K562 (cell line): Measurements from ENCODE around the gene RSPH9. TPM values are rescaled to one million over a fixed set of nuclear protein-coding genes. Genes with fewer than 3 reads are reported as not detected.

Experiments used
- ARID4B ChIP-seq: sonication (generic); formaldehyde crosslinking; IDR thresholded peaks from 2 replicates; pipeline ENCODE4 v1.8.0; 2022; ENCODE audit warnings: mild to moderate bottlenecking, missing genetic modification reagents
- BACH1 ChIP-seq: fragments of 200-800 bp; sonication (Bioruptor generic); IDR thresholded peaks from 2 replicates; pipeline ENCODE4 v1.6.1; 2016; ENCODE audit warnings: missing genetic modification characterization, missing compliant biosample characterization
- KAT7 ChIP-seq: sonication (generic); formaldehyde crosslinking; IDR thresholded peaks from 2 replicates; pipeline ENCODE4 v1.8.0; 2022; ENCODE audit warnings: missing genetic modification reagents, mild to moderate bottlenecking, borderline replicate concordance
- MTA3 ChIP-seq: fragments of 450-650 bp; formaldehyde crosslinking; IDR thresholded peaks from 2 replicates; pipeline ENCODE4 v1.6.1; 2017; ENCODE audit warnings: mild to moderate bottlenecking, borderline replicate concordance
- NFIC ChIP-seq: fragments of 450-650 bp; IDR thresholded peaks from 2 replicates; pipeline ENCODE4 v1.6.1; 2017; ENCODE audit warnings: mild to moderate bottlenecking, inconsistent platforms
- NR0B1 ChIP-seq: fragments of 450-650 bp; IDR thresholded peaks from one replicate; pipeline ENCODE4 v1.6.1; 2018; ENCODE audit warnings: mild to moderate bottlenecking, moderate library complexity; ENCODE audit not compliant: partially characterized antibody
- TCF3 ChIP-seq: sonication (generic); formaldehyde crosslinking; IDR thresholded peaks from 2 replicates; pipeline ENCODE4 v1.4.0; 2020; ENCODE audit warnings: mild to moderate bottlenecking, missing genetic modification reagents
- ZBTB26 ChIP-seq: fragments of 450-650 bp; formaldehyde crosslinking; IDR thresholded peaks from 2 replicates; pipeline ENCODE4 v1.4.0; 2022; ENCODE audit warnings: missing genetic modification characterization
- ZBTB40 ChIP-seq, 2 experiments: fragments of 450-650 bp in 1 of 2; sonication (generic) in 1 of 2; formaldehyde crosslinking in 1 of 2; IDR thresholded peaks; 2 replicates each; pipeline versions ENCODE4 v1.7.1 to v1.9.0; 2016 to 2022; ENCODE audit warnings: inconsistent platforms in 1 of 2, mild to moderate bottlenecking in 1 of 2, missing genetic modification reagents in 1 of 2
- ZNF354B ChIP-seq: fragments of 250-450 bp; sonication (Bioruptor Pico); IDR thresholded peaks from 2 replicates; pipeline ENCODE4 v1.4.0; 2020
- polyA plus RNA-seq, 8 experiments: library from polyadenylated mRNA; depleted of rRNA in 4 of 8; stranded (reverse) in 5 of 8; unstranded in 3 of 8; fragments of >200 nt; fragmentation: Nextera tagmentation in 2 of 8; fragmentation: Illumina TruSeq in 1 of 8; extraction: Ambion mirVana in 2 of 8; extraction: Trizol in 1 of 8; gene quantifications; 2 replicates each; pipeline versions ENCODE4 v1.2.1 to v1.2.3, GENCODE V29; 2011 to 2014; ENCODE audit warnings: inconsistent platforms in 1 of 8, missing spikeins in 1 of 8
- total RNA-seq, 7 experiments: library from RNA; depleted of rRNA in 6 of 7; stranded (reverse); fragments of >200 nt in 6 of 7; fragmentation: Illumina TruSeq in 2 of 7; extraction: Trizol in 2 of 7; gene quantifications; 2 replicates each; pipeline versions ENCODE4 v1.2.1 to v1.2.3, GENCODE V29; 2011 to 2021; ENCODE audit warnings: low replicate concordance in 1 of 7

Gene RSPH9
- total and polyA plus RNA-seq, 9 of the 15 experiments (the other 6 are each of a cell fraction or from before 2014, with no cell fraction given) = 0.05 to 0.60 (median 0.39) TPM; not detected in 6

- no peak for TF ChIP-seq ZBTB40 (IDR thresholded peaks at IDR 0.05)
- no peak for TF ChIP-seq ZBTB40 (CRISPR knock-in tag; IDR thresholded peaks at IDR 0.05)
- no peak for TF ChIP-seq BACH1 (tag)
- TF ChIP-seq ZNF354B (CRISPR knock-in tag) = no peak
- TF ChIP-seq NR0B1 = no peak
- no peak for TF ChIP-seq KAT7
- no peak for TF ChIP-seq MTA3
- 0 out of 2 replicates have a peak, but pooled peaks have one; percentile 76 for TF ChIP-seq ZBTB26 (CRISPR knock-in tag)
- no peak for TF ChIP-seq TCF3 (CRISPR knock-in tag)
- TF ChIP-seq NFIC = no peak
- peak; percentile 32; the same call in 1 of the 2 replicates for TF ChIP-seq ARID4B
These were observed 19.3 kb upstream of the RSPH9 start (continued) for GRCh38 chr6:43625393-43625992.
